Measurements from ENCODE around the gene PDLIM7.

GRCh38 chr5:177479774-177480173 is 17.6 kb downstream of the PDLIM7 start:
- no peak for TF ChIP-seq CTCF (IDR thresholded peaks at IDR 0.05)
- TF ChIP-seq POLR2A (IDR thresholded peaks at IDR 0.05), result no peak
- no peak for TF ChIP-seq POLR2AphosphoS5 (IDR thresholded peaks at IDR 0.05; ENCODE audit: insufficient read depth in 1 of 2, low read depth in 1 of 2)

Data from vagina (tissue), 2 donors.